Liver (tissue), 9 donors: Measurements from ENCODE around the gene KIRREL3. TPM values are rescaled to one million over a fixed set of nuclear protein-coding genes. Genes with fewer than 3 reads are reported as not detected.

Experiments used
- DNase-seq: peaks from one replicate; pipeline ENCODE4 v3.0.0-alpha.2; 2017; ENCODE audit warnings: low spot score
- H3K27ac ChIP-seq, 2 donors: one replicate each; pipeline ENCODE4 v1.7.0; 2013; ENCODE audit warnings: inconsistent platforms in 2 of 2, low read length in 2 of 2, control low read depth in 1 of 2, low read depth in 1 of 2, mild to moderate bottlenecking in 1 of 2
- H3K27me3 ChIP-seq, 4 donors: one replicate each; pipeline versions ENCODE4 v1.6.1 to v1.7.0; 2013; ENCODE audit warnings: low read length in 3 of 4, inconsistent platforms in 1 of 4, mild to moderate bottlenecking in 1 of 4, moderate library complexity in 1 of 4; ENCODE audit not compliant: control insufficient read depth in 4 of 4, insufficient read depth in 4 of 4
- H3K36me3 ChIP-seq, 4 donors: one replicate each; pipeline versions ENCODE4 v1.6.1 to v1.7.0; 2013; ENCODE audit warnings: low read length in 3 of 4, mild to moderate bottlenecking in 3 of 4, low read depth in 1 of 4, moderate library complexity in 1 of 4; ENCODE audit not compliant: control insufficient read depth in 4 of 4, insufficient read depth in 3 of 4
- H3K4me1 ChIP-seq, 4 donors: one replicate each; pipeline versions ENCODE4 v1.6.1 to v1.7.0; 2013; ENCODE audit warnings: low read length in 3 of 4, mild to moderate bottlenecking in 3 of 4, moderate library complexity in 1 of 4; ENCODE audit not compliant: control insufficient read depth in 4 of 4, insufficient read depth in 4 of 4
- H3K4me3 ChIP-seq, 3 donors: one replicate each; pipeline versions ENCODE4 v1.6.1 to v1.7.0; 2013; ENCODE audit warnings: low read length in 3 of 3, control low read depth in 1 of 3, low read depth in 1 of 3, mild to moderate bottlenecking in 1 of 3
- H3K9ac ChIP-seq, 2 donors: one replicate each; pipeline ENCODE4 v1.7.0; 2013; ENCODE audit warnings: low read length in 2 of 2, mild to moderate bottlenecking in 2 of 2, moderate library complexity in 2 of 2, control low read depth in 1 of 2, low read depth in 1 of 2
- H3K9me3 ChIP-seq, 4 donors: one replicate each; pipeline versions ENCODE4 v1.6.1 to v1.7.0; 2013; ENCODE audit warnings: low read length in 3 of 4; ENCODE audit not compliant: control insufficient read depth in 4 of 4
- CTCF ChIP-seq: fragments of 150-350 bp; IDR thresholded peaks from 2 replicates; pipeline ENCODE4 v1.5.1; 2017; ENCODE audit warnings: improper control_type of control experiment, low read depth, low read length; ENCODE audit not compliant: missing input control
- EGR1 ChIP-seq, 2 donors: IDR thresholded peaks; 2 replicates each; pipeline ENCODE4 v1.6.1; 2016 to 2018; ENCODE audit warnings: antibody characterized with exemption in 2 of 2, low read depth in 2 of 2
- FOXA1 ChIP-seq: IDR thresholded peaks from 2 replicates; pipeline ENCODE4 v1.6.1; 2016; ENCODE audit warnings: antibody characterized with exemption
- FOXA2 ChIP-seq: IDR thresholded peaks from 2 replicates; pipeline ENCODE4 v1.6.1; 2016; ENCODE audit warnings: antibody characterized with exemption
- GABPA ChIP-seq, 2 donors: IDR thresholded peaks in 1 of 2; conservative IDR thresholded peaks in 1 of 2; 2 replicates each; pipeline ENCODE4 v1.6.1; 2016; ENCODE audit warnings: antibody characterized with exemption in 2 of 2, mild to moderate bottlenecking in 1 of 2, moderate library complexity in 1 of 2
- HNF4A ChIP-seq, 2 donors: conservative IDR thresholded peaks; 2 replicates each; pipeline ENCODE4 v1.6.1; 2016; ENCODE audit warnings: antibody characterized with exemption in 2 of 2, mild to moderate bottlenecking in 2 of 2
- HNF4G ChIP-seq: IDR thresholded peaks from 2 replicates; pipeline ENCODE4 v1.6.1; 2016; ENCODE audit warnings: antibody characterized with exemption
- JUND ChIP-seq, 2 donors: IDR thresholded peaks; 2 replicates each; pipeline ENCODE4 v1.6.1; 2016; ENCODE audit warnings: antibody characterized with exemption in 2 of 2
- MAX ChIP-seq: IDR thresholded peaks from 2 replicates; pipeline ENCODE4 v1.6.1; 2016; ENCODE audit warnings: antibody characterized with exemption
- NR2F2 ChIP-seq: IDR thresholded peaks from 2 replicates; pipeline ENCODE4 v1.6.1; 2016; ENCODE audit warnings: antibody characterized with exemption
- RAD21 ChIP-seq, 2 donors: IDR thresholded peaks; 2 replicates each; pipeline ENCODE4 v1.6.1; 2016; ENCODE audit warnings: antibody characterized with exemption in 2 of 2, mild to moderate bottlenecking in 2 of 2
- REST ChIP-seq: IDR thresholded peaks from 2 replicates; pipeline ENCODE4 v1.6.1; 2016; ENCODE audit warnings: antibody characterized with exemption, mild to moderate bottlenecking
- RXRA ChIP-seq, 2 donors: IDR thresholded peaks; 2 replicates each; pipeline ENCODE4 v1.6.1; 2017 to 2018; ENCODE audit warnings: antibody characterized with exemption in 2 of 2, mild to moderate bottlenecking in 1 of 2
- SP1 ChIP-seq: IDR thresholded peaks from 2 replicates; pipeline ENCODE4 v1.6.1; 2018; ENCODE audit warnings: antibody characterized with exemption, mild to moderate bottlenecking
- TAF1 ChIP-seq: conservative IDR thresholded peaks from 2 replicates; pipeline ENCODE4 v1.6.1; 2016; ENCODE audit warnings: antibody characterized with exemption, mild to moderate bottlenecking
- YY1 ChIP-seq: IDR thresholded peaks from 2 replicates; pipeline ENCODE4 v1.6.1; 2016; ENCODE audit warnings: antibody characterized with exemption, mild to moderate bottlenecking
- ZBTB33 ChIP-seq: IDR thresholded peaks from 2 replicates; pipeline ENCODE4 v1.6.1; 2016; ENCODE audit warnings: antibody characterized with exemption
- WGBS: extraction: QIAGEN DNeasy Blood & Tissue Kit; methylation state at CpG from one replicate; pipeline ENCODE4 v1.1.7; 2013; 5-methylcytosine and 5-hydroxymethylcytosine counted together
- polyA plus RNA-seq, 2 donors: library from polyadenylated mRNA; stranded (reverse) in 1 of 2; unstranded in 1 of 2; fragments of 200-250 nt in 1 of 2; fragments of >200 nt in 1 of 2; fragmentation: Nextera tagmentation in 1 of 2; extraction: Ambion mirVana in 1 of 2; gene quantifications; one replicate each; pipeline versions ENCODE4 v1.2.1 to v1.2.3, GENCODE V29; 2013 to 2015
- total RNA-seq, 2 donors: library from RNA; depleted of rRNA; stranded (reverse); fragments of >200 nt; gene quantifications; one replicate each; pipeline ENCODE4 v1.2.3, GENCODE V29; 2014
- TF ChIP-seq, protein P1 (sequence below): IDR thresholded peaks from 2 replicates; pipeline ENCODE4 v1.6.1; 2016; ENCODE audit warnings: antibody characterized with exemption
- donor health status: healthy.
- donor health status: healthy.
- donor health status: healthy.
- donor health status: healthy.
- donor health status: healthy.

Gene KIRREL3
- total and polyA plus RNA-seq, 4 donors: 0.03 to 0.29 (median 0.08) TPM; not detected in 1

- DNase-seq: no peak
- no peak overlapping the region for H3K9ac ChIP-seq
- H3K36me3 ChIP-seq: no peaks in the 10 kb centered on the region
- no peaks in the 10 kb centered on the region for H3K9me3 ChIP-seq
- no peaks in the 10 kb centered on the region for H3K4me1 ChIP-seq
- TF ChIP-seq HNF4A (conservative IDR thresholded peaks at IDR 0.05) (no peak), FOXA1 (no peak), HNF4G (no peak), CTCF (no peak), SP1 (no peak), MAX (no peak), NR2F2 (no peak), FOXA2 (no peak), REST (no peak), YY1 (no peak), GABPA (IDR thresholded peaks at IDR 0.05 in 1 of 2, conservative IDR thresholded peaks at IDR 0.05 in 1 of 2) (no peak), JUND (IDR thresholded peaks at IDR 0.05) (no peak), RXRA (IDR thresholded peaks at IDR 0.05) (no peak), EGR1 (IDR thresholded peaks at IDR 0.05; ENCODE audit: low read depth in 2 of 2) (no peak), ZBTB33 (no peak), RAD21 (IDR thresholded peaks at IDR 0.05) (no peak), TAF1 (no peak)
- TF ChIP-seq, protein P1, sequence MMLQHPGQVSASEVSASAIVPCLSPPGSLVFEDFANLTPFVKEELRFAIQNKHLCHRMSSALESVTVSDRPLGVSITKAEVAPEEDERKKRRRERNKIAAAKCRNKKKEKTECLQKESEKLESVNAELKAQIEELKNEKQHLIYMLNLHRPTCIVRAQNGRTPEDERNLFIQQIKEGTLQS: no peak
- H3K4me3 ChIP-seq: no peak overlapping the region
- H3K27ac ChIP-seq: no peak overlapping the region
- 72% methylated on average over 1 of the region's 1 CpG for WGBS
- no peaks in the 10 kb centered on the region for H3K27me3 ChIP-seq
These were observed 246.6 kb downstream of the KIRREL3 start for GRCh38 chr11:126753990-126754389.
